Breast epithelium (tissue), 3 donors: ENCODE data around the gene OR2A12.

ENCODE experiments used
- POLR2AphosphoS5 ChIP-seq, 3 donors: sonication (generic); formaldehyde crosslinking; IDR thresholded peaks; one replicate each; pipeline ENCODE4 v1.6.1; 2017; ENCODE audit warnings: antibody characterized with exemption in 3 of 3
- TF ChIP-seq, protein P1 (sequence below), 3 donors: fragments of 450-650 bp; IDR thresholded peaks; one replicate each; pipeline ENCODE4 v1.5.1; 2016 to 2017; ENCODE audit warnings: antibody characterized with exemption in 3 of 3, mild to moderate bottlenecking in 3 of 3, moderate library complexity in 3 of 3

GRCh38 chr7:144074374-144074773, 11.7 kb upstream of the OR2A12 start:
- TF ChIP-seq, protein P1, sequence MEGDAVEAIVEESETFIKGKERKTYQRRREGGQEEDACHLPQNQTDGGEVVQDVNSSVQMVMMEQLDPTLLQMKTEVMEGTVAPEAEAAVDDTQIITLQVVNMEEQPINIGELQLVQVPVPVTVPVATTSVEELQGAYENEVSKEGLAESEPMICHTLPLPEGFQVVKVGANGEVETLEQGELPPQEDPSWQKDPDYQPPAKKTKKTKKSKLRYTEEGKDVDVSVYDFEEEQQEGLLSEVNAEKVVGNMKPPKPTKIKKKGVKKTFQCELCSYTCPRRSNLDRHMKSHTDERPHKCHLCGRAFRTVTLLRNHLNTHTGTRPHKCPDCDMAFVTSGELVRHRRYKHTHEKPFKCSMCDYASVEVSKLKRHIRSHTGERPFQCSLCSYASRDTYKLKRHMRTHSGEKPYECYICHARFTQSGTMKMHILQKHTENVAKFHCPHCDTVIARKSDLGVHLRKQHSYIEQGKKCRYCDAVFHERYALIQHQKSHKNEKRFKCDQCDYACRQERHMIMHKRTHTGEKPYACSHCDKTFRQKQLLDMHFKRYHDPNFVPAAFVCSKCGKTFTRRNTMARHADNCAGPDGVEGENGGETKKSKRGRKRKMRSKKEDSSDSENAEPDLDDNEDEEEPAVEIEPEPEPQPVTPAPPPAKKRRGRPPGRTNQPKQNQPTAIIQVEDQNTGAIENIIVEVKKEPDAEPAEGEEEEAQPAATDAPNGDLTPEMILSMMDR (IDR thresholded peaks at IDR 0.05) = no peak
- no peak for TF ChIP-seq POLR2AphosphoS5 (IDR thresholded peaks at IDR 0.05)
